Mucosa of rectum (tissue), 2 donors: ENCODE data around the gene TTC19.

ENCODE experiments used
- H3K27ac ChIP-seq, 2 donors: one replicate each; pipeline ENCODE4 v1.7.0; 2013; ENCODE audit warnings: inconsistent platforms in 2 of 2, low read depth in 2 of 2, low read length in 2 of 2
- H3K27me3 ChIP-seq, 2 donors: one replicate each; pipeline ENCODE4 v1.7.0; 2013; ENCODE audit warnings: low read length in 2 of 2; ENCODE audit not compliant: control insufficient read depth in 2 of 2, insufficient read depth in 2 of 2
- H3K36me3 ChIP-seq, 2 donors: one replicate each; pipeline ENCODE4 v1.7.0; 2013; ENCODE audit warnings: low read length in 2 of 2; ENCODE audit not compliant: control insufficient read depth in 2 of 2, insufficient read depth in 2 of 2
- H3K4me1 ChIP-seq, 2 donors: one replicate each; pipeline ENCODE4 v1.7.0; 2013; ENCODE audit warnings: low read length in 2 of 2, mild to moderate bottlenecking in 1 of 2; ENCODE audit not compliant: control insufficient read depth in 2 of 2, insufficient read depth in 2 of 2
- H3K4me3 ChIP-seq, 2 donors: one replicate each; pipeline ENCODE4 v1.7.0; 2013; ENCODE audit warnings: low read length in 2 of 2
- H3K9ac ChIP-seq, 2 donors: one replicate each; pipeline ENCODE4 v1.7.0; 2013; ENCODE audit warnings: low read length in 2 of 2, low read depth in 1 of 2, mild to moderate bottlenecking in 1 of 2
- H3K9me3 ChIP-seq, 2 donors: one replicate each; pipeline ENCODE4 v1.7.0; 2013; ENCODE audit warnings: low read length in 2 of 2; ENCODE audit not compliant: control insufficient read depth in 2 of 2
- donor health status: healthy.
- donor health status: Normal muscosa, but diverticular disease.

TTC19 gene

GRCh38 chr17:15963670-15964110, 35.9 kb upstream of the TTC19 start:
- H3K4me1 ChIP-seq: peaks cover 23 to 30% of the 10 kb centered on the region in 2 donors
- H3K9ac ChIP-seq: no peak overlapping the region
- no peaks in the 10 kb centered on the region for H3K9me3 ChIP-seq
- H3K27me3 ChIP-seq: no peaks in the 10 kb centered on the region
- no peaks in the 10 kb centered on the region for H3K36me3 ChIP-seq
- no peak overlapping the region for H3K27ac ChIP-seq
- no peak overlapping the region for H3K4me3 ChIP-seq

DNA sequence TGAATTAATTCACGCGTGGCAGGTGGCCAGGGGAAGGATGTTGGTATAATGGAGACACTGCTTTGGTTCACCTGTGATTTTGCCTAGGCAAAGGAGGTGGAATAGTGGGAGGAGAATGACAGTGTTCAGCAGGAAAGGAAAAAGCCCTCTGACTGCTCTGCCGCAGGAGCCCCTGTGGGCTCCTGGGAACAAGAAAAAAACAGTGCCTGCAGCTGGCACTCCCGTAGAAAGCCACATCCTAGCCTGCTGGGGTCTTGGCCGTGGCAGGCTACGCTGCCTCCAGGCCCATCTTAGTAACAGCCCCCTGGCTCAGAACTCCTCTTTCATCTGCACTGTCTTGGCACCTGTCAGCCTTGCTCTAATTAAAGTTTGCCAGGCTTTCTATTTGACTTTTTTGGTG, 34.1 kb upstream of the TTC19 start:
- Histone ChIP-seq H3K4me1 (peaks cover 23 to 27% of the 10 kb centered on the region in 2 donors), H3K4me3 (no peak overlapping the region), H3K9me3 (no peaks in the 10 kb centered on the region), H3K9ac (peak overlapping the region in 1 of 2 donors; percentile 62), H3K36me3 (no peaks in the 10 kb centered on the region), H3K27ac (peak overlapping the region; percentile 76 to 86), H3K27me3 (no peaks in the 10 kb centered on the region)

GRCh38 chr17:15966183-15966878, 33.3 kb upstream of the TTC19 start:
- no peaks in the 10 kb centered on the region for H3K36me3 ChIP-seq
- peak overlapping the region; percentile 48 to 62 for H3K9ac ChIP-seq
- no peaks in the 10 kb centered on the region for H3K9me3 ChIP-seq
- H3K27ac ChIP-seq: peak overlapping the region; percentile 76 to 86
- H3K27me3 ChIP-seq: no peaks in the 10 kb centered on the region
- peaks cover 23 to 27% of the 10 kb centered on the region in 2 donors for H3K4me1 ChIP-seq
- H3K4me3 ChIP-seq: peak overlapping the region; percentile 11 to 62

GRCh38 chr17:15966879-15967248, 32.8 kb upstream of the TTC19 start:
- Histone ChIP-seq H3K9ac (peak overlapping the region; percentile 48 to 62), H3K4me1 (peaks cover 23 to 27% of the 10 kb centered on the region in 2 donors), H3K27me3 (no peaks in the 10 kb centered on the region), H3K27ac (peak overlapping the region; percentile 76 to 86), H3K9me3 (no peaks in the 10 kb centered on the region), H3K36me3 (no peaks in the 10 kb centered on the region), H3K4me3 (peak overlapping the region; percentile 11 to 62)

DNA sequence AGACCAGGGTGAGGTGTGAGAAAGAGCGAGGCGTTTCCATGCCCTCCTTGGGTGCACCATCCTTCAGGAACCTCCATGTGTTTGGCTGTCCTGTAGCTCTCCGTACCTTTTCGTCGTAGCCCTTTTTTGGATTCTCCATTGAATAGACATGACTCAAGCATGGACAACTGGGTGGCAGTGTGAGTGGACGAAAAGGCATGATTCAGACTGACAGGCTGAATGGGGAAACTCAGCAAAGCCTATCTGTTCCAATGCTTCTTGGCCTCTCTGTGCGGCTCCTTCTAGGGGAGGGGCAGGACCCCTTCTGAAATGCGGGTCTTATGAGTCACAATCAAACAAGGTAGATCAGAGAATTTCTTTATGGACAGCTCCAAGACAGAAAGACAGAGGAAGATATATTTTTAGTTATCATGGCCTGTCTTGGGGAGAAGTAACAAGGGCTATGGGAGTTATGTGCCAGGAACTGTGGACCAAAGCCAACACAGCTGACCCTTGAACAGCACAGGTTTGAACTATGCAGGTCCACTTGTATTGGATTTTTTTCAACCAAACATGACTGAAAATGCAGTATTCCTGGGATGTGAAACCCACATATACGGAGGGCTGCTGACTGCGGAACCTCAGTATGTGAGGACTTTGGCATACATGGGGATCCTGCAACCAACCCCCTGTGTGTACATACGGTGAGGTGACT, 31.8 kb upstream of the TTC19 start:
- peak overlapping the region in 1 of 2 donors; percentile 62 for H3K9ac ChIP-seq
- H3K9me3 ChIP-seq: no peaks in the 10 kb centered on the region
- H3K36me3 ChIP-seq: no peaks in the 10 kb centered on the region
- no peaks in the 10 kb centered on the region for H3K27me3 ChIP-seq
- H3K27ac ChIP-seq: peak overlapping the region; percentile 76 to 86
- peaks cover 23 to 27% of the 10 kb centered on the region in 2 donors for H3K4me1 ChIP-seq
- H3K4me3 ChIP-seq: no peak overlapping the region

GRCh38 chr17:15969463-15969862, 30.2 kb upstream of the TTC19 start:
- H3K27me3 ChIP-seq: no peaks in the 10 kb centered on the region
- H3K9me3 ChIP-seq: no peaks in the 10 kb centered on the region
- H3K9ac ChIP-seq: no peak overlapping the region
- no peaks in the 10 kb centered on the region for H3K36me3 ChIP-seq
- H3K27ac ChIP-seq: no peak overlapping the region
- peaks cover 23 to 27% of the 10 kb centered on the region in 2 donors for H3K4me1 ChIP-seq
- H3K4me3 ChIP-seq: no peak overlapping the region

- Histone ChIP-seq H3K27ac (no peak overlapping the region), H3K4me3 (no peak overlapping the region), H3K9me3 (no peaks in the 10 kb centered on the region), H3K4me1 (peaks cover 21 to 22% of the 10 kb centered on the region in 2 donors), H3K9ac (no peak overlapping the region), H3K27me3 (no peaks in the 10 kb centered on the region), H3K36me3 (peaks cover 5 to 6% of the 10 kb centered on the region in 2 donors)
Observed at GRCh38 chr17:15970500-15970899, 29.1 kb upstream of the TTC19 start.

- Histone ChIP-seq H3K4me1 (peaks cover 14 to 17% of the 10 kb centered on the region in 2 donors), H3K36me3 (peaks cover 5 to 6% of the 10 kb centered on the region in 2 donors), H3K9ac (no peak overlapping the region), H3K9me3 (no peaks in the 10 kb centered on the region), H3K27ac (no peak overlapping the region), H3K4me3 (no peak overlapping the region), H3K27me3 (no peaks in the 10 kb centered on the region)
Observed at GRCh38 chr17:15971098-15971678, 28.4 kb upstream of the TTC19 start.

- H3K4me3 ChIP-seq: no peak overlapping the region
- H3K36me3 ChIP-seq: peaks cover 9 to 12% of the 10 kb centered on the region in 2 donors
- H3K9me3 ChIP-seq: no peaks in the 10 kb centered on the region
- H3K27ac ChIP-seq: no peak overlapping the region
- no peak overlapping the region for H3K9ac ChIP-seq
- no peaks in the 10 kb centered on the region for H3K27me3 ChIP-seq
- peaks cover 7 to 10% of the 10 kb centered on the region in 2 donors for H3K4me1 ChIP-seq
Observed at GRCh38 chr17:15971882-15972281, 27.7 kb upstream of the TTC19 start.

- Histone ChIP-seq H3K9ac (no peak overlapping the region), H3K27me3 (no peaks in the 10 kb centered on the region), H3K4me1 (peaks cover 1 to 3% of the 10 kb centered on the region in 2 donors), H3K27ac (no peak overlapping the region), H3K9me3 (no peaks in the 10 kb centered on the region), H3K36me3 (peaks cover 12 to 17% of the 10 kb centered on the region in 2 donors), H3K4me3 (no peak overlapping the region)
Observed at GRCh38 chr17:15972497-15972951, 27.1 kb upstream of the TTC19 start.
